A549 (cell line): ENCODE results near the gene SFXN1. TPM values are rescaled to one million over a fixed set of nuclear protein-coding genes. Genes with fewer than 3 reads are reported as not detected.

Source experiments
- ATAC-seq, 2 experiments: fragments of 200-7000 bp in 1 of 2; fragments of >200 bp in 1 of 2; cut with Nextera tagmentation in 1 of 2; cut with Tn5 transposase in 1 of 2; 3 replicates each; pipeline versions ENCODE4 v1.8.0 to v1.9.1; 2018 to 2020; ENCODE audit warnings: mild to moderate bottlenecking in 1 of 2, moderate library complexity in 1 of 2
- CTCF ChIA-PET: fragments of 300-600 bp; sonication (Branson Sonifier 250); formaldehyde crosslinking; extraction: SDS; loops from one replicate; lab custom pipeline; 2021; ENCODE audit warnings: antibody characterized with exemption, inconsistent platforms; lab: Yijun Ruan, JAX
- POLR2A ChIA-PET: fragments of 350-600 bp; formaldehyde crosslinking; extraction: SDS; loops from one replicate; lab custom pipeline; 2021; ENCODE audit warnings: antibody characterized with exemption, inconsistent platforms; lab: Yijun Ruan, JAX
- DNase-seq, 2 experiments: peaks; one replicate each; pipeline versions ENCODE4 v3.0.0 to v3.0.0-alpha.2; 2011 to 2016; ENCODE audit warnings: low read depth in 1 of 2, low spot score in 1 of 2
- FAIRE-seq: peaks from 2 replicates; lab custom pipeline; 2011; peaks lifted over from hg19 to GRCh38; lab: Jason Lieb, UNC
- H3K27ac ChIP-seq, 2 experiments: fragments of >200 bp; sonication (Bioruptor Twin); formaldehyde crosslinking; 3 replicates each; pipeline ENCODE4 v1.5.1; 2016 to 2017
- H3K4me1 ChIP-seq: fragments of >200 bp; sonication (Bioruptor Twin); formaldehyde crosslinking; 3 replicates; pipeline ENCODE4 v1.6.1; 2016
- H3K4me2 ChIP-seq: fragments of >200 bp; sonication (Bioruptor Twin); formaldehyde crosslinking; 3 replicates; pipeline ENCODE4 v1.6.1; 2016
- H3K4me3 ChIP-seq: fragments of >200 bp; sonication (Bioruptor Twin); formaldehyde crosslinking; 3 replicates; pipeline ENCODE4 v1.5.1; 2016
- H3K9me3 ChIP-seq: fragments of >200 bp; sonication (Bioruptor Twin); formaldehyde crosslinking; 3 replicates; pipeline ENCODE4 v1.6.1; 2016
- ATOH8 ChIP-seq: fragments of 250-450 bp; sonication (Bioruptor Pico); IDR thresholded peaks from 2 replicates; pipeline ENCODE4 v1.5.0; 2020; ENCODE audit warnings: low read depth, mild to moderate bottlenecking, moderate library complexity
- BHLHE40 ChIP-seq: IDR thresholded peaks from 2 replicates; pipeline ENCODE4 v1.6.1; 2012; ENCODE audit warnings: low read depth, low read length, inconsistent platforms
- CBX2 ChIP-seq: fragments of 200-600 bp; sonication (generic); IDR thresholded peaks from 2 replicates; pipeline ENCODE4 v1.6.1; 2016; ENCODE audit warnings: low read depth, mild to moderate bottlenecking, borderline replicate concordance
- CHD4 ChIP-seq: fragments of 200-600 bp; sonication (generic); IDR thresholded peaks from 2 replicates; pipeline ENCODE4 v1.6.1; 2016; ENCODE audit warnings: antibody characterized with exemption, mild to moderate bottlenecking, borderline replicate concordance
- EHMT2 ChIP-seq: fragments of 200-600 bp; sonication (generic); IDR thresholded peaks from 2 replicates; pipeline ENCODE4 v1.6.1; 2016; ENCODE audit warnings: antibody characterized with exemption, low read depth, mild to moderate bottlenecking, moderate library complexity
- ELK1 ChIP-seq: fragments of 150-350 bp; IDR thresholded peaks from 2 replicates; pipeline ENCODE4 v1.6.1; 2014; ENCODE audit warnings: low read depth, mild to moderate bottlenecking, low read length
- FOXS1 ChIP-seq: fragments of 250-450 bp; sonication (Bioruptor Pico); IDR thresholded peaks from 2 replicates; pipeline ENCODE4 v1.5.0; 2020; ENCODE audit warnings: mild to moderate bottlenecking, moderate library complexity
- HES2 ChIP-seq: fragments of >200 bp; sonication (Bioruptor Twin); formaldehyde crosslinking; IDR thresholded peaks from 2 replicates; pipeline ENCODE4 v1.6.1; 2016
- HEYL ChIP-seq: fragments of 250-450 bp; sonication (Bioruptor Pico); IDR thresholded peaks from 2 replicates; pipeline ENCODE4 v1.8.0; 2021; ENCODE audit warnings: mild to moderate bottlenecking, moderate library complexity
- HOXA7 ChIP-seq: fragments of 250-450 bp; sonication (Bioruptor Pico); IDR thresholded peaks from 2 replicates; pipeline ENCODE4 v1.5.0; 2020; ENCODE audit warnings: mild to moderate bottlenecking, moderate library complexity
- JUNB ChIP-seq: fragments of >200 bp; sonication (Bioruptor Twin); formaldehyde crosslinking; IDR thresholded peaks from 2 replicates; pipeline ENCODE4 v1.6.1; 2016
- KDM5A ChIP-seq: fragments of 200-600 bp; sonication (generic); IDR thresholded peaks from 2 replicates; pipeline ENCODE4 v1.6.1; 2016; ENCODE audit warnings: antibody characterized with exemption, mild to moderate bottlenecking
- NR3C1 ChIP-seq: fragments of >200 bp; sonication (Bioruptor Twin); formaldehyde crosslinking; IDR thresholded peaks from 3 replicates; pipeline ENCODE4 v1.6.1; 2017
- PBX3 ChIP-seq: IDR thresholded peaks from 2 replicates; pipeline ENCODE4 v1.6.1; 2012
- POLR2A ChIP-seq: IDR thresholded peaks from 2 replicates; pipeline ENCODE4 v1.6.1; 2012; ENCODE audit warnings: mild to moderate bottlenecking, low read length
- POLR2AphosphoS2 ChIP-seq: conservative IDR thresholded peaks from 2 replicates; pipeline ENCODE4 v1.6.1; 2012; ENCODE audit warnings: low read length, improper control_type of control experiment, inconsistent platforms
- RAD21 ChIP-seq, 2 experiments: fragments of >200 bp in 1 of 2; sonication (Bioruptor Twin) in 1 of 2; formaldehyde crosslinking in 1 of 2; IDR thresholded peaks in 1 of 2; conservative IDR thresholded peaks in 1 of 2; 2 replicates in 1 of 2; 3 replicates in 1 of 2; pipeline ENCODE4 v1.6.1; 2012 to 2018; ENCODE audit warnings: inconsistent platforms in 1 of 2
- RCOR1 ChIP-seq: fragments of 150-350 bp; IDR thresholded peaks from 2 replicates; pipeline ENCODE4 v1.6.1; 2014; ENCODE audit warnings: antibody characterized with exemption, low read length, low read depth
- RFX5 ChIP-seq: fragments of 450-650 bp; IDR thresholded peaks from 2 replicates; pipeline ENCODE4 v1.7.1; 2014; ENCODE audit warnings: antibody characterized with exemption, mild to moderate bottlenecking, moderate library complexity
- WGBS: methylation state at CpG from one replicate; pipeline ENCODE4 v1.1.6; 2017; ENCODE audit errors: missing lambda C conversion rate; 5-methylcytosine and 5-hydroxymethylcytosine counted together
- polyA plus RNA-seq, 4 experiments: library from polyadenylated mRNA; depleted of rRNA in 3 of 4; stranded (reverse); fragments of >200 nt; fragmentation: RNase III in 1 of 4; extraction: RNeasy Plus Mini Kit Qiagen cat#74134 plus additional on column Dnase treatment in 1 of 4; gene quantifications; 2 replicates in 3 of 4; 3 replicates in 1 of 4; pipeline ENCODE4 v1.2.3, GENCODE V29; 2011 to 2017

SFXN1 gene
- polyA plus RNA-seq, 2 of the 4 experiments (the other 2 are of a cell fraction), result 79.6 to 190 TPM

- H3K9me3 ChIP-seq, result peaks cover 10% of the 10 kb centered on the region; the same call in 2 of the 3 replicates
- CTCF ChIA-PET, result interaction anchor here (0.7 kb wide), 1 partner anchor 24 kb away, joined by 3 read pairs; no protein-coding TSS in a partner anchor
- no peak overlapping the region for H3K4me2 ChIP-seq
- DNase-seq (no peak), FAIRE-seq (no peak), ATAC-seq (no peak)
- TF ChIP-seq NR3C1, result no peak
- no peak for TF ChIP-seq FOXS1 (CRISPR knock-in tag)
- TF ChIP-seq ATOH8 (CRISPR knock-in tag), result no peak
- TF ChIP-seq HES2, result no peak
- TF ChIP-seq CBX2, result no peak
- no peak for TF ChIP-seq BHLHE40
- TF ChIP-seq POLR2AphosphoS2, result no peak
- no peak for TF ChIP-seq JUNB
- TF ChIP-seq RFX5, result no peak
- no peak for TF ChIP-seq RCOR1
- TF ChIP-seq EHMT2, result no peak
- TF ChIP-seq PBX3, result no peak
- no peaks in the 10 kb centered on the region for H3K4me1 ChIP-seq
- 32% methylated on average over 7 of the region's 7 CpGs for WGBS
- POLR2A ChIA-PET, result no interaction called here
- H3K27ac ChIP-seq, result no peak overlapping the region
- no peak overlapping the region for H3K4me3 ChIP-seq
Observed at GRCh38 chr5:175576096-175576495, 97.7 kb downstream of the SFXN1 start.

GRCh38 chr5:175576591-175576990 lies 98.2 kb downstream of the SFXN1 start:
- TF ChIP-seq ELK1, result no peak
- no peak for TF ChIP-seq CBX2
- TF ChIP-seq HEYL (CRISPR knock-in tag), result no peak
- TF ChIP-seq POLR2A, result no peak
- no peak for TF ChIP-seq RAD21 (conservative IDR thresholded peaks at IDR 0.05 in 1 of 2, IDR thresholded peaks at IDR 0.05 in 1 of 2)
- TF ChIP-seq CHD4, result no peak
- TF ChIP-seq HOXA7 (CRISPR knock-in tag), result no peak
- TF ChIP-seq RFX5, result no peak
- TF ChIP-seq KDM5A, result no peak
- TF ChIP-seq, all 56 proteins: peak for 0
- H3K4me1 ChIP-seq, result no peaks in the 10 kb centered on the region
- peaks cover 10% of the 10 kb centered on the region; the same call in 2 of the 3 replicates for H3K9me3 ChIP-seq
- ChIA-PET CTCF (no interaction called here), POLR2A (no interaction called here)
- no peak overlapping the region for H3K4me3 ChIP-seq
- FAIRE-seq, result no peak
- WGBS, result 58% methylated on average over 6 of the region's 6 CpGs
- DNase-seq, result no peak
- no peak for ATAC-seq
- no peak overlapping the region for H3K27ac ChIP-seq
- H3K4me2 ChIP-seq, result no peak overlapping the region

Other genes with a start within 250 kb of the SFXN1 start
- gene DRD1, start 34.4 kb upstream of the SFXN1 start, polyA plus RNA-seq (2011; rRNA removed), result 5.7 and 6.6 TPM in 2 replicates
- 0.85 to 0.90 TPM (median 0.87 TPM) in 3 replicates for gene DRD1, start 34.4 kb upstream of the SFXN1 start, polyA plus RNA-seq (2017; fragmentation: RNase III; extraction: RNeasy Plus Mini Kit Qiagen cat#74134 plus additional on column Dnase treatment)
- 0.62 and 0.93 TPM in 2 replicates for gene HRH2, start 179.5 kb downstream of the SFXN1 start, polyA plus RNA-seq (2011; rRNA removed)
- gene HRH2, start 179.5 kb downstream of the SFXN1 start, polyA plus RNA-seq (2017; fragmentation: RNase III; extraction: RNeasy Plus Mini Kit Qiagen cat#74134 plus additional on column Dnase treatment), result 0.54 to 0.87 TPM (median 0.58 TPM) in 3 replicates